Erythroblast (primary cell): ENCODE measurements around the gene SIGMAR1.

Source experiments
- GATA1 ChIP-seq: IDR thresholded peaks from 2 replicates; pipeline ENCODE4 v1.6.1; 2011; ENCODE audit warnings: low read depth, mild to moderate bottlenecking, control low read depth, low read length, moderate library complexity
- POLR2A ChIP-seq: IDR thresholded peaks from 2 replicates; pipeline ENCODE4 v1.6.1; 2011; ENCODE audit warnings: mild to moderate bottlenecking, low read length

DNA sequence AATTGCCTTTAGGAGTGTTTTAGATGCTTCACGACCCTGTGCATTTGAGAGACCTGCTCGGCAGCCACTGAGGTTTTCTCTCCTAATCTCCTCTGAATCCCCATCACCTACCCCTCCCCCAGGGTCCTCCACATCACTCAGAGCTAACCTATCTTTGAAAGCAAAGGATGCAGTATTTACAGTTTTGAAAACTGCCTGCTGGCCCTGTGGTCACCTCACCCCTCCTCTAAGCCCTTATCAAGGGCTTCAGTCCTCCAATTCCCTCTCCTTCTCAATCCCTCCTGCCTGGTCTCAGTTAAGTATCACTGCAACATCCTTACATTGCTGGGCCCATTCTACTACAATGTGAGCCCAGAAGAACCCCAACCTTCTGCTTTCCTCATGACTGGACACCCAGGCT, 30.3 kb downstream of the SIGMAR1 start:
- TF ChIP-seq POLR2A = no peak
- TF ChIP-seq GATA1 = no peak
